SK-N-SH (cell line): Measurements from ENCODE around the gene MIOX. TPM values are rescaled to one million over a fixed set of nuclear protein-coding genes. Genes with fewer than 3 reads are reported as not detected.

Experiments
- CTCF ChIA-PET: fragments of 300-600, 350-600 bp; formaldehyde crosslinking; extraction: SDS; loops from one replicate; lab custom pipeline; 2021; lab: Yijun Ruan, JAX
- POLR2A ChIA-PET: fragments of 350-600 bp; sonication (Branson Sonifier 250); formaldehyde crosslinking; extraction: SDS; loops from one replicate; lab custom pipeline; 2020; ENCODE audit warnings: antibody characterized with exemption, inconsistent platforms; lab: Yijun Ruan, JAX
- DNase-seq: peaks from one replicate; pipeline ENCODE4 v3.0.0; 2012
- H2AFZ ChIP-seq: fragments of 200-600 bp; sonication (generic); 2 replicates; pipeline ENCODE4 v1.8.1; 2016; ENCODE audit warnings: antibody characterized with exemption, mild to moderate bottlenecking, low read depth
- H3F3A ChIP-seq: fragments of 200-600 bp; sonication (generic); replicated peaks from 2 replicates; pipeline ENCODE3; 2016; ENCODE audit warnings: antibody characterized with exemption, mild to moderate bottlenecking; ENCODE audit not compliant: insufficient read depth
- H3K27ac ChIP-seq, 2 experiments: fragments of 200-500 bp in 1 of 2; fragments of 200-600 bp in 1 of 2; sonication (Bioruptor generic) in 1 of 2; sonication (generic), shearing (Covaris generic) in 1 of 2; 2 replicates each; pipeline versions ENCODE4 v1.5.1 to v1.6.1; 2014 to 2016; ENCODE audit warnings: low read depth in 2 of 2, inconsistent platforms in 1 of 2, low read length in 1 of 2, mild to moderate bottlenecking in 1 of 2, mixed read lengths in 1 of 2
- H3K27me3 ChIP-seq: fragments of 200-600 bp; sonication (generic), shearing (Covaris generic); 2 replicates; pipeline ENCODE4 v1.6.1; 2016; ENCODE audit warnings: mixed run types; ENCODE audit not compliant: insufficient read depth
- H3K36me3 ChIP-seq, 2 experiments: fragments of 200-500 bp in 1 of 2; fragments of 200-600 bp in 1 of 2; sonication (Bioruptor generic) in 1 of 2; sonication (generic) in 1 of 2; replicated peaks in 1 of 2; 2 replicates each; pipeline versions ENCODE3 to v1.5.1; 2014 to 2016; ENCODE audit warnings: low read length in 1 of 2, mild to moderate bottlenecking in 1 of 2; ENCODE audit not compliant: insufficient read depth in 2 of 2, control insufficient read depth in 1 of 2
- H3K4me1 ChIP-seq, 2 experiments: fragments of 200-500 bp in 1 of 2; fragments of 200-600 bp in 1 of 2; sonication (Bioruptor generic) in 1 of 2; sonication (generic), shearing (Covaris generic) in 1 of 2; 2 replicates each; pipeline versions ENCODE4 v1.5.1 to v1.6.1; 2014 to 2016; ENCODE audit warnings: low read depth in 1 of 2, low read length in 1 of 2, mixed run types in 1 of 2; ENCODE audit not compliant: insufficient read depth in 2 of 2, control insufficient read depth in 1 of 2
- H3K4me2 ChIP-seq: fragments of 200-600 bp; sonication (generic), shearing (Covaris generic); 2 replicates; pipeline ENCODE4 v1.6.1; 2017; ENCODE audit warnings: mixed run types
- H3K4me3 ChIP-seq, 2 experiments: fragments of 200-500 bp in 1 of 2; fragments of 200-600 bp in 1 of 2; sonication (Bioruptor generic) in 1 of 2; sonication (generic), shearing (Covaris generic) in 1 of 2; 2 replicates each; pipeline versions ENCODE4 v1.5.1 to v1.8.1; 2014 to 2016; ENCODE audit warnings: low read depth in 2 of 2, inconsistent platforms in 1 of 2, low read length in 1 of 2, mild to moderate bottlenecking in 1 of 2, mixed read lengths in 1 of 2, moderate library complexity in 1 of 2
- H3K79me2 ChIP-seq: fragments of 200-600 bp; sonication (generic); 2 replicates; pipeline ENCODE4 v1.8.1; 2017; ENCODE audit warnings: mild to moderate bottlenecking; ENCODE audit not compliant: insufficient read depth
- H3K9ac ChIP-seq: fragments of 200-600 bp; sonication (generic); 2 replicates; pipeline ENCODE4 v1.6.1; 2017; ENCODE audit warnings: mixed run types
- H3K9me2 ChIP-seq: fragments of 200-600 bp; sonication (generic); 2 replicates; pipeline ENCODE4 v1.6.1; 2017; ENCODE audit warnings: mixed run types
- H3K9me3 ChIP-seq: fragments of 200-600 bp; sonication (generic); 2 replicates; pipeline ENCODE4 v1.6.1; 2017; ENCODE audit warnings: mixed run types, mild to moderate bottlenecking, moderate library complexity
- H4K20me1 ChIP-seq: fragments of 200-600 bp; sonication (generic); 2 replicates; pipeline ENCODE4 v1.6.1; 2017; ENCODE audit warnings: mild to moderate bottlenecking, mixed run types; ENCODE audit not compliant: insufficient read depth
- CHD2 ChIP-seq: fragments of 150-350 bp; IDR thresholded peaks from 2 replicates; pipeline ENCODE4 v1.6.1; 2018; ENCODE audit warnings: low read length; ENCODE audit not compliant: partially characterized antibody
- EZH2phosphoT487 ChIP-seq: fragments of 200-600 bp; sonication (generic); IDR thresholded peaks from 2 replicates; pipeline ENCODE4 v1.6.1; 2017; ENCODE audit warnings: low read depth, mixed run types, mild to moderate bottlenecking, antibody characterized with exemption, moderate library complexity, borderline replicate concordance
- NFIC ChIP-seq: IDR thresholded peaks from 2 replicates; pipeline ENCODE4 v1.4.0; 2012; ENCODE audit warnings: borderline replicate concordance
- RAD21 ChIP-seq: IDR thresholded peaks from 2 replicates; pipeline ENCODE4 v1.6.1; 2012; ENCODE audit warnings: mild to moderate bottlenecking, low read length
- RFX5 ChIP-seq: IDR thresholded peaks from 2 replicates; pipeline ENCODE4 v1.6.1; 2012; ENCODE audit warnings: mild to moderate bottlenecking, improper control_type of control experiment, low read length
- SIN3A ChIP-seq: IDR thresholded peaks from 2 replicates; pipeline ENCODE4 v1.6.1; 2012; ENCODE audit warnings: low read depth, mild to moderate bottlenecking, low read length, moderate library complexity, borderline replicate concordance
- TCF12 ChIP-seq: IDR thresholded peaks from 2 replicates; pipeline ENCODE4 v1.4.0; 2012
- USF2 ChIP-seq: fragments of 150-350 bp; IDR thresholded peaks from 2 replicates; pipeline ENCODE4 v1.6.1; 2017; ENCODE audit warnings: antibody characterized with exemption, low read length, low read depth, borderline replicate concordance
- WGBS: methylation state at CpG from one replicate; pipeline ENCODE4 v1.1.6; 2017; ENCODE audit warnings: low lambda C conversion rate; 5-methylcytosine and 5-hydroxymethylcytosine counted together
- polyA plus RNA-seq, 3 experiments: library from polyadenylated mRNA; depleted of rRNA; stranded (reverse); fragments of >200 nt; gene quantifications; 2 replicates each; pipeline ENCODE4 v1.2.3, GENCODE V29; 2012

Gene MIOX
- polyA plus RNA-seq, 1 of the 3 experiments (the other 2 are of a cell fraction), result 0.05 TPM

GRCh38 chr22:50537765-50538164 is 51.1 kb downstream of the MIOX start:
- no peaks in the 10 kb centered on the region for H3K9me3 ChIP-seq
- peaks cover 7% of the 10 kb centered on the region for H3F3A ChIP-seq
- H4K20me1 ChIP-seq, result no peaks in the 10 kb centered on the region
- no peak overlapping the region for H2AFZ ChIP-seq
- H3K4me3 ChIP-seq, result no peak overlapping the region
- H3K79me2 ChIP-seq, result no peaks in the 10 kb centered on the region
- no peak overlapping the region for H3K9ac ChIP-seq
- TF ChIP-seq RAD21, result no peak
- no peak for TF ChIP-seq EZH2phosphoT487
- no peak for TF ChIP-seq USF2
- no peak for TF ChIP-seq NFIC
- no peak for TF ChIP-seq TCF12
- no peak for TF ChIP-seq CHD2
- no peak for TF ChIP-seq RFX5
- no peak for TF ChIP-seq SIN3A
- CTCF ChIA-PET, result interaction anchor here (0.9 to 1.4 kb wide), 3 partner anchors 9 to 39 kb away, joined by 3 to 7 read pairs (median 3); partner anchors contain the start of gene SYCE3
- DNase-seq, result peak; percentile 13
- no peak overlapping the region for H3K4me2 ChIP-seq
- POLR2A ChIA-PET, result no interaction called here
- no peaks in the 10 kb centered on the region for H3K36me3 ChIP-seq
- H3K4me1 ChIP-seq, result peaks cover 0 to 6% of the 10 kb centered on the region in 2 experiments; a peak in 1 of 4 replicates
- no peak overlapping the region for H3K27ac ChIP-seq
- no peaks in the 10 kb centered on the region for H3K27me3 ChIP-seq
- H3K9me2 ChIP-seq, result no peaks in the 10 kb centered on the region
- 97% methylated on average over 13 of the region's 13 CpGs for WGBS

Other genes starting within 250 kb of the MIOX start
- gene TUBGCP6, start 241.8 kb upstream of the MIOX start, polyA plus RNA-seq (2012; rRNA removed), result 40.4 and 42.8 TPM in 2 replicates
- gene HDAC10, start 235.6 kb upstream of the MIOX start, polyA plus RNA-seq (2012; rRNA removed), result 51.9 and 55.1 TPM in 2 replicates
- gene MAPK12, start 225.2 kb upstream of the MIOX start, polyA plus RNA-seq (2012; rRNA removed), result 118 TPM in 2 replicates
- 36.0 and 38.3 TPM in 2 replicates for gene MAPK11, start 216.5 kb upstream of the MIOX start, polyA plus RNA-seq (2012; rRNA removed)
- 85.8 and 108 TPM in 2 replicates for gene PLXNB2, start 179.2 kb upstream of the MIOX start, polyA plus RNA-seq (2012; rRNA removed)
- 5.6 and 5.8 TPM in 2 replicates for gene DENND6B, start 159.8 kb upstream of the MIOX start, polyA plus RNA-seq (2012; rRNA removed)
- gene PPP6R2, start 143.5 kb upstream of the MIOX start, polyA plus RNA-seq (2012; rRNA removed), result 45.1 and 45.7 TPM in 2 replicates
- gene SBF1, start 11.8 kb upstream of the MIOX start, polyA plus RNA-seq (2012; rRNA removed), result 24.2 and 29.1 TPM in 2 replicates
- gene ADM2, start 5.3 kb upstream of the MIOX start, polyA plus RNA-seq (2012; rRNA removed), result 0.49 and 0.61 TPM in 2 replicates
- gene LMF2, start 20.8 kb downstream of the MIOX start, polyA plus RNA-seq (2012; rRNA removed), result 34.3 and 42.8 TPM in 2 replicates
- gene NCAPH2, start 21.4 kb downstream of the MIOX start, polyA plus RNA-seq (2012; rRNA removed), result 21.1 and 22.4 TPM in 2 replicates
- 3.2 and 4.0 TPM in 2 replicates for gene SCO2, start 38.7 kb downstream of the MIOX start, polyA plus RNA-seq (2012; rRNA removed)
- 1.1 and 1.7 TPM in 2 replicates for gene TYMP, start 43.2 kb downstream of the MIOX start, polyA plus RNA-seq (2012; rRNA removed)
- gene KLHDC7B, start 59.0 kb downstream of the MIOX start, polyA plus RNA-seq (2012; rRNA removed), result 0.03 and 0.07 TPM in 2 replicates
- 2.1 and 3.6 TPM in 2 replicates for gene SYCE3, start 76.1 kb downstream of the MIOX start, polyA plus RNA-seq (2012; rRNA removed)
- 33.2 and 40.4 TPM in 2 replicates for gene CPT1B, start 91.6 kb downstream of the MIOX start, polyA plus RNA-seq (2012; rRNA removed)
- 39.6 and 57.4 TPM in 2 replicates for gene CHKB, start 96.0 kb downstream of the MIOX start, polyA plus RNA-seq (2012; rRNA removed)
- gene MAPK8IP2, start 113.9 kb downstream of the MIOX start, polyA plus RNA-seq (2012; rRNA removed), result 2.3 and 2.7 TPM in 2 replicates
- 34.2 and 34.4 TPM in 2 replicates for gene ARSA, start 141.3 kb downstream of the MIOX start, polyA plus RNA-seq (2012; rRNA removed)
- gene SHANK3, start 186.0 kb downstream of the MIOX start, polyA plus RNA-seq (2012; rRNA removed), result 0.88 and 1.5 TPM in 2 replicates